Measurements from ENCODE around the gene TMEM231. TPM values are rescaled to one million over a fixed set of nuclear protein-coding genes. Genes with fewer than 3 reads are reported as not detected.

The TMEM231 gene
- total and polyA plus RNA-seq, 2 donors from 2014 or later, result 8.6 to 13.7 TPM

DNA sequence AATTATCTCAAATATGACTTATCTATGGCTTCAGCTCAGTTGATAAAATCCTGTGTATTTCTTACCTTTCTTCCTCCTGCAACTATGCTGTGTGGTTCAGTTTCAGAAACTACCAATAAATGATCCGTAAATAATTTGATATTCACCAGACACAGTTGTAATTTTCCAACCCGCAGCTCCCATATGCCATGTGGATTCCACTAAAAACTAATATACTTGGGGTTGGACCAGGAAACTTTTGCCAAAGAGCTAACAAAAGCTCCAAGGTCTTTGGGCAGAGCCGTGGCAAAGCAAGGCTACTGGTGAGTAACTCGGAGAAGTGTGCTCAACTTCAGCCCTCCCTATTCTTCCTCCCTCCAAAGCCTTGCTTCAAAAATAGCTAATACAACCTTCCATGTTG, 58.5 kb downstream of the TMEM231 start:
- intact Hi-C loops (cut with DNase I), result no loop called here
- H3K9ac ChIP-seq (ENCODE audit: low read length in 3 of 3), result no peak overlapping the region
- TF ChIP-seq, protein P1, sequence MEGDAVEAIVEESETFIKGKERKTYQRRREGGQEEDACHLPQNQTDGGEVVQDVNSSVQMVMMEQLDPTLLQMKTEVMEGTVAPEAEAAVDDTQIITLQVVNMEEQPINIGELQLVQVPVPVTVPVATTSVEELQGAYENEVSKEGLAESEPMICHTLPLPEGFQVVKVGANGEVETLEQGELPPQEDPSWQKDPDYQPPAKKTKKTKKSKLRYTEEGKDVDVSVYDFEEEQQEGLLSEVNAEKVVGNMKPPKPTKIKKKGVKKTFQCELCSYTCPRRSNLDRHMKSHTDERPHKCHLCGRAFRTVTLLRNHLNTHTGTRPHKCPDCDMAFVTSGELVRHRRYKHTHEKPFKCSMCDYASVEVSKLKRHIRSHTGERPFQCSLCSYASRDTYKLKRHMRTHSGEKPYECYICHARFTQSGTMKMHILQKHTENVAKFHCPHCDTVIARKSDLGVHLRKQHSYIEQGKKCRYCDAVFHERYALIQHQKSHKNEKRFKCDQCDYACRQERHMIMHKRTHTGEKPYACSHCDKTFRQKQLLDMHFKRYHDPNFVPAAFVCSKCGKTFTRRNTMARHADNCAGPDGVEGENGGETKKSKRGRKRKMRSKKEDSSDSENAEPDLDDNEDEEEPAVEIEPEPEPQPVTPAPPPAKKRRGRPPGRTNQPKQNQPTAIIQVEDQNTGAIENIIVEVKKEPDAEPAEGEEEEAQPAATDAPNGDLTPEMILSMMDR (IDR thresholded peaks at IDR 0.05; ENCODE audit: borderline replicate concordance, extremely low read depth, insufficient read depth), result no peak
- no peaks in the 10 kb centered on the region for H3K36me3 ChIP-seq (ENCODE audit: control insufficient read depth in 2 of 3, insufficient read depth in 3 of 3, low read length in 3 of 3)
- FAIRE-seq, result no peak
- H3K4me1 ChIP-seq (ENCODE audit: control insufficient read depth in 2 of 3, insufficient read depth in 2 of 3, low read depth in 1 of 3, low read length in 3 of 3), result peaks cover 0 to 8% (median 0%) of the 10 kb centered on the region in 3 donors
- H3K27me3 ChIP-seq (ENCODE audit: control insufficient read depth, insufficient read depth, low read length), result no peaks in the 10 kb centered on the region
- H3K4me3 ChIP-seq (ENCODE audit: low read length in 3 of 3), result no peak overlapping the region
- no peaks in the 10 kb centered on the region for H3K9me3 ChIP-seq (ENCODE audit: control insufficient read depth in 2 of 3, insufficient read depth in 1 of 3, low read length in 3 of 3)
- H3K27ac ChIP-seq (ENCODE audit: low read depth in 2 of 2, low read length in 2 of 2), result no peak overlapping the region
- DNase-seq, result no peak

GRCh38 chr16:75495076-75495674, 60.9 kb downstream of the TMEM231 start, which contains the start of gene CHST6:
Gene CHST6 (minus strand): TSS chr16:75495441. CDS start chr16:75479828, 15,613 bp downstream.
- no peaks in the 10 kb centered on the region for H3K27me3 ChIP-seq (ENCODE audit: control insufficient read depth, insufficient read depth, low read length)
- DNase-seq, result peak; percentile 51 to 82 (median 70)
- H3K36me3 ChIP-seq (ENCODE audit: control insufficient read depth in 2 of 3, insufficient read depth in 3 of 3, low read length in 3 of 3), result no peaks in the 10 kb centered on the region
- intact Hi-C loops (cut with DNase I), result no loop called here
- peaks cover 0 to 8% (median 0%) of the 10 kb centered on the region in 3 donors for H3K4me1 ChIP-seq (ENCODE audit: control insufficient read depth in 2 of 3, insufficient read depth in 2 of 3, low read depth in 1 of 3, low read length in 3 of 3)
- H3K4me3 ChIP-seq (ENCODE audit: low read length in 3 of 3), result peak within 1 kb of the TSS in 1 of 3 donors; percentile 43
- no peak for FAIRE-seq
- TF ChIP-seq, protein P1 (IDR thresholded peaks at IDR 0.05; ENCODE audit: borderline replicate concordance, extremely low read depth, insufficient read depth), result no peak
- H3K9ac ChIP-seq (ENCODE audit: low read length in 3 of 3), result no peak within 1 kb of the TSS
- H3K9me3 ChIP-seq (ENCODE audit: control insufficient read depth in 2 of 3, insufficient read depth in 1 of 3, low read length in 3 of 3), result no peaks in the 10 kb centered on the region
- no peak within 1 kb of the TSS for H3K27ac ChIP-seq (ENCODE audit: low read depth in 2 of 2, low read length in 2 of 2)

GRCh38 chr16:75494661-75495075, 61.4 kb downstream of the TMEM231 start:
- FAIRE-seq (no peak), DNase-seq (peak in 2 of 5 donors; percentile 35 to 74)
- TF ChIP-seq, protein P1 (IDR thresholded peaks at IDR 0.05; ENCODE audit: borderline replicate concordance, extremely low read depth, insufficient read depth), result no peak
- Histone ChIP-seq H3K36me3 (ENCODE audit: control insufficient read depth in 2 of 3, insufficient read depth in 3 of 3, low read length in 3 of 3) (no peaks in the 10 kb centered on the region), H3K4me1 (ENCODE audit: control insufficient read depth in 2 of 3, insufficient read depth in 2 of 3, low read depth in 1 of 3, low read length in 3 of 3) (peaks cover 0 to 8% (median 0%) of the 10 kb centered on the region in 3 donors), H3K4me3 (ENCODE audit: low read length in 3 of 3) (peak overlapping the region in 1 of 3 donors; percentile 43), H3K9me3 (ENCODE audit: control insufficient read depth in 2 of 3, insufficient read depth in 1 of 3, low read length in 3 of 3) (no peaks in the 10 kb centered on the region), H3K9ac (ENCODE audit: low read length in 3 of 3) (no peak overlapping the region), H3K27me3 (ENCODE audit: control insufficient read depth, insufficient read depth, low read length) (no peaks in the 10 kb centered on the region), H3K27ac (ENCODE audit: low read depth in 2 of 2, low read length in 2 of 2) (no peak overlapping the region)
- intact Hi-C loops (cut with DNase I), result no loop called here

Data from kidney (tissue), 14 donors.